ENCODE data around the gene PRICKLE1. TPM values are rescaled to one million over a fixed set of nuclear protein-coding genes. Genes with fewer than 3 reads are reported as not detected.

The PRICKLE1 gene
- total RNA-seq, 4 donors from 2014 or later, result 0.19 to 8.0 (median 2.7) TPM

DNA sequence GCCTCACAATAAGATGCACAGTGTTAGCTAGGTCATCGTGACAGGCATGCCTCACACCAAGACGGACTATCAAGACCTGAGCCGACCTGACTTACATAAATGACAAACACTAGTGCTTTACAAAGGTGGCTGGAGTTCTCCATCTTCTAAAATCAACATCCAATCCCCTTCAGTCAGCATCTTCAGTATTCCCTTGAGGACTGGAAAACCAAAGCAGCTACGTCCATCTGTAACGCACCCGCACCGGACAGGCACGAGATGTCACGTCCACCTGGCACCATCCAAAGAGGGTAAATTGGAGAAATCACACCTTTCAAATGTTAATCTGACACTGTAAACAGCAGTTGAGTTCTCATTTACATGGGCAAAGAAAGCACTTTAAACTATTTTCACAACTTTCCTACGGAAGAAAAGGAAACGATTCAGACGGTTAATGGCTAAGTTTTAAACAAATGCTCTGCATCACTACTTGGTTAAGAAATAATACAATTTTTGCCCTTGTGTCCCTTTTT, 130.2 kb downstream of the PRICKLE1 start:
- WGBS, 2 donors, result 92% methylated on average over 12 of the region's 12 CpGs
- H3K27ac ChIP-seq, result no peak overlapping the region
- H3K4me3 ChIP-seq, result no peak overlapping the region
- H3K27me3 ChIP-seq, result no peaks in the 10 kb centered on the region
- no peaks in the 10 kb centered on the region for H3K4me1 ChIP-seq
- no peak for DNase-seq
- intact Hi-C loops (cut with DNase I), result no loop called here
- TF ChIP-seq, protein P1, sequence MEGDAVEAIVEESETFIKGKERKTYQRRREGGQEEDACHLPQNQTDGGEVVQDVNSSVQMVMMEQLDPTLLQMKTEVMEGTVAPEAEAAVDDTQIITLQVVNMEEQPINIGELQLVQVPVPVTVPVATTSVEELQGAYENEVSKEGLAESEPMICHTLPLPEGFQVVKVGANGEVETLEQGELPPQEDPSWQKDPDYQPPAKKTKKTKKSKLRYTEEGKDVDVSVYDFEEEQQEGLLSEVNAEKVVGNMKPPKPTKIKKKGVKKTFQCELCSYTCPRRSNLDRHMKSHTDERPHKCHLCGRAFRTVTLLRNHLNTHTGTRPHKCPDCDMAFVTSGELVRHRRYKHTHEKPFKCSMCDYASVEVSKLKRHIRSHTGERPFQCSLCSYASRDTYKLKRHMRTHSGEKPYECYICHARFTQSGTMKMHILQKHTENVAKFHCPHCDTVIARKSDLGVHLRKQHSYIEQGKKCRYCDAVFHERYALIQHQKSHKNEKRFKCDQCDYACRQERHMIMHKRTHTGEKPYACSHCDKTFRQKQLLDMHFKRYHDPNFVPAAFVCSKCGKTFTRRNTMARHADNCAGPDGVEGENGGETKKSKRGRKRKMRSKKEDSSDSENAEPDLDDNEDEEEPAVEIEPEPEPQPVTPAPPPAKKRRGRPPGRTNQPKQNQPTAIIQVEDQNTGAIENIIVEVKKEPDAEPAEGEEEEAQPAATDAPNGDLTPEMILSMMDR (IDR thresholded peaks at IDR 0.05), result no peak
- no peak for TF ChIP-seq POLR2A (IDR thresholded peaks at IDR 0.05)
- H3K9me3 ChIP-seq, result no peaks in the 10 kb centered on the region
- peaks cover 0 to 28% (median 0%) of the 10 kb centered on the region in 3 donors for H3K36me3 ChIP-seq

DNA sequence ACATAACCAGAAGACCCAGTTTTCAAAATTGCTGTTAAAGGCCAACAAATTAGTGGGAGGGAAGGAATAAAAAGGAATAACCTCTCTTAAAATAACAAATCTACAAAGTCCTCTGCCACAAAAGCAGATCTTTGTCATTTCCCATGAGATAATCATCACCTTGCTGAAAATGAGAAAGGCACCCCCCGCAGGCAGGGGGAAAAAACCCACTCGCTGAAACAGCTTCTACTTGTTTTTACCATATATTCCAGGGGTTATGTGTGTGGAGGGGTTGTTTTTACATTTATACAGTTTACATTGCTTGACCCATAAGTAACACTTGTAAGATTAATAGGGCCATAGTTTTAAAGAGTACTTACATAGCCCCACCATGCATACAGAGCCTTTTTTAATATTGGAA, 131.0 kb downstream of the PRICKLE1 start:
- intact Hi-C loops (cut with DNase I), result no loop called here
- WGBS, 2 donors, result 82 to 97% methylated on average over 2 of the region's 2 CpGs

DNA sequence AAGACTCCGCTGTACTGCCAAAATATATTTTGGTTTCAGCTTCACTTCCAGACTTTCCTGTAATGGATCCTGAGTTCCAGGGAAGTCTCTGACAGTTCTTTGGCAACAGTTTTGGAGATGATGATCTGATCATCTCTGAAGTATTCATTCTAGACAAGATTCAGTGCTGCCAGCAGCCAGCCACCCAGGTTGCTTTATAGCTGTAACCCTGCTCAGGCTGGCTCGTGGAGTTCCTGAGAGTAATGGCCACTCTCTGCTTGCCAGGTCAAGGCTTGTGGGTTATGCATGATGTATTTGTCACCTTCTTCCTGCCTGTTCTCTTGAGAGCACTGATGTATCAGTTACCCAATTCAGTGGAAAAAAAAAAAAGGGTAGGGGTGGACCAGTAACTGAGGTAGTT, 139.3 kb downstream of the PRICKLE1 start:
- no peaks in the 10 kb centered on the region for H3K9me3 ChIP-seq

More for the DNA sequence above, 131.0 kb downstream of the PRICKLE1 start:
- no peaks in the 10 kb centered on the region for H3K27me3 ChIP-seq
- no peak overlapping the region for H3K27ac ChIP-seq
- DNase-seq, result no peak
- no peaks in the 10 kb centered on the region for H3K4me1 ChIP-seq
- peaks cover 0 to 22% (median 0%) of the 10 kb centered on the region in 3 donors for H3K36me3 ChIP-seq
- H3K4me3 ChIP-seq, result no peak overlapping the region
- TF ChIP-seq, protein P1 (IDR thresholded peaks at IDR 0.05), result no peak
- TF ChIP-seq POLR2A (IDR thresholded peaks at IDR 0.05), result no peak
- H3K9me3 ChIP-seq, result no peaks in the 10 kb centered on the region

DNA sequence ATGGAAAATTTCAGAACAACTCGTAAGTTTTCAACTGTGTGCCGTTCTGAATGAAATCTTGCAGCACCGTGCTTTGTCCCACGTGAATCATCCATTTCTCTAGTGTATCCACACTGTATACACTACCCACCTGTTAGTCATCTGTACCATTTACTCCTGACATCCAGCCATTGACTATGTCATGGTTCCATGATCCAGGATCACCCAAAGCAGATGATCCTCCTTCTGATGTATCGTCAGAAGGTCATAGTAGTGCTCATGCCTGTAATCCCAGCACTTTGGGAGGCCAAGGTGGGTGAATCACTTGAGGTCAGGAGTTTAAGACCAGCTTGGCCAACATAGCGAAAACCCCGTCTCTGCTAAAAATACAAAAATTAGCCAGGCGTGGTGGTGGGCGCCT, 140.7 kb downstream of the PRICKLE1 start:
- Histone ChIP-seq H3K27me3 (no peaks in the 10 kb centered on the region), H3K4me3 (no peak overlapping the region), H3K36me3 (peaks cover 0 to 62% (median 0%) of the 10 kb centered on the region in 3 donors), H3K9me3 (no peaks in the 10 kb centered on the region), H3K27ac (no peak overlapping the region), H3K4me1 (peaks cover 0 to 3% (median 0%) of the 10 kb centered on the region in 3 donors)
- intact Hi-C loops (cut with DNase I), result no loop called here
- no peak for TF ChIP-seq POLR2A (IDR thresholded peaks at IDR 0.05)
- TF ChIP-seq, protein P1 (IDR thresholded peaks at IDR 0.05), result no peak
- WGBS, 2 donors, result 97% methylated on average over 9 of the region's 9 CpGs
- DNase-seq, result no peak

More for the DNA sequence above, 139.3 kb downstream of the PRICKLE1 start:
- Histone ChIP-seq H3K4me1 (peaks cover 0 to 3% (median 0%) of the 10 kb centered on the region in 3 donors), H3K36me3 (peaks cover 0 to 48% (median 0%) of the 10 kb centered on the region in 3 donors), H3K27ac (no peak overlapping the region), H3K4me3 (no peak overlapping the region), H3K27me3 (no peaks in the 10 kb centered on the region)
- no peak for DNase-seq
- TF ChIP-seq, protein P1 (IDR thresholded peaks at IDR 0.05), result no peak
- no peak for TF ChIP-seq POLR2A (IDR thresholded peaks at IDR 0.05)
- WGBS, 2 donors, result 66% methylated on average over 2 of the region's 2 CpGs
- intact Hi-C loops (cut with DNase I), result no loop called here

DNA sequence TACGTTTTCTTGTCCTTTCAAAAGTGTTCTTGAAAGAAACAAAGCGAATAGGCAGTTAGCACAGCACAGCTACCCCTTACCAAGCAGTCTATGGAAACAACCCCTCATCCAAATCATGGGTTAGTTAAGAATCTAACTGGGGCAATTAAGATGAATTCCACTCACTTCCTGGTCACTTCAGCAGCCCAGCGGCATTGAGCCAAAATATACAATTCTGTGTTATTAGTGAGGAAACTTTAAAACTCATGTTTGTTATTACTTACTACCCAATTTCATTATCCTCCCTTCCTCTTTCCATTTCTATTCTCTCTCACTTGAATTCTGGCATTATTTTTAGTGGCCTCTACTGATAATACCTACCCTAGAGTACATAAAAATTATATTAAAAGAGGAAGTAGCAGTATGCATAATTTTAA, 142.2 kb downstream of the PRICKLE1 start:
- DNase-seq, result no peak
- no peak for TF ChIP-seq POLR2A (IDR thresholded peaks at IDR 0.05)
- TF ChIP-seq, protein P1 (IDR thresholded peaks at IDR 0.05), result no peak
- 69 to 86% methylated on average over 3 of the region's 3 CpGs for WGBS, 2 donors
- intact Hi-C loops (cut with DNase I), result no loop called here
- H3K4me3 ChIP-seq, result no peak overlapping the region
- H3K36me3 ChIP-seq, result peaks cover 0 to 77% (median 4%) of the 10 kb centered on the region in 3 donors
- peaks cover 0 to 3% (median 0%) of the 10 kb centered on the region in 3 donors for H3K4me1 ChIP-seq
- H3K9me3 ChIP-seq, result no peaks in the 10 kb centered on the region
- H3K27ac ChIP-seq, result no peak overlapping the region
- H3K27me3 ChIP-seq, result no peaks in the 10 kb centered on the region
